NCI-H2171 treated with DMSO at 0.1 percent for 48 hours (cell line): ENCODE measurements around the gene ARMC9.
"Not testable (repeated sequence)": the region's sequence is repeated elsewhere in the genome, so short reads cannot be mapped to it uniquely, and the experiment has no call there.

Experiments
- DNase-seq: peaks from one replicate; lab custom pipeline; 2025; lab: John Stamatoyannopoulos, UW

ARMC9 gene

GRCh38 chr2:231398585-231398984, 200.2 kb downstream of the ARMC9 start:
- DNase-seq: no peak

GRCh38 chr2:231399046-231399852, 200.8 kb downstream of the ARMC9 start:
- DNase-seq: no peak

- no peak for DNase-seq
Measured at GRCh38 chr2:231399853-231400680, 201.6 kb downstream of the ARMC9 start.

DNA sequence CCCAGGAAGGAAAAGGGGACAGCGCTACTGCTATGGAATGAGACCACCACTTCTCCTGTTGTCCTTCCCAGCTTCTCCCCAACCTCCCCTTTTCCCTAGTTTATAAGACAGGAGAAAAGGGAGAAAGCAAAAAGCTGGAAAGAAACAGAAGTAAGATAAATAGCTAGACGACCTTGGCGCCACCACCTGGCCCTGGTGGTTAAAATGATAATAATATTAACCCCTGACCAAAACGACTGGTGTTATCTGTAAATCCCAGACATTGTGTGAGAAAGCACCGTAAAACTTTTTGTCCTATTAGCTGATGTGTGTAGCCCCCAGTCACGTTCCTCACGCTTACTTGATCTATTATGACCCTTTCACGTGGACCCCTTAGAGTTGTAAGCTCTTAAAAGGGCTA, 202.2 kb downstream of the ARMC9 start:
- not testable (repeated sequence) for DNase-seq

DNA sequence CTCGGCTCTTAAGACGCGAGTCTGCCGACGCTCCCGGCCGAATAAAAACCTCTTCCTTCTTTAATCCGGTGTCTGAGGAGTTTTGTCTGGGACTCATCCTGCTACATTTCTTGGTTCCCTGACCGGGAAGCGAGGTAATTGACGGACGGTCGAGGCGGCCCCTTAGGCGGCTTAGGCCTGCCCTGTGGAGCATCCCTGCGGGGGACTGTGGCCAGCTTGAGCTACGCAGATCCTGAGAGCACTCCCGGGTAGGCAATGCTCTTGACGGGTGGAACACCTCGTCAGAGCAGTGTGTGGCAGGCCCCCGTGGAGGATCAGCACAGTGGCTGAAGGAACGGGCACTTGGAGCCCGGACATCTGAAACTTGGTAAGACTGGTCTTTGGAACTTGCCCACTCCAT, 202.7 kb downstream of the ARMC9 start:
- DNase-seq: not testable (repeated sequence)

DNA sequence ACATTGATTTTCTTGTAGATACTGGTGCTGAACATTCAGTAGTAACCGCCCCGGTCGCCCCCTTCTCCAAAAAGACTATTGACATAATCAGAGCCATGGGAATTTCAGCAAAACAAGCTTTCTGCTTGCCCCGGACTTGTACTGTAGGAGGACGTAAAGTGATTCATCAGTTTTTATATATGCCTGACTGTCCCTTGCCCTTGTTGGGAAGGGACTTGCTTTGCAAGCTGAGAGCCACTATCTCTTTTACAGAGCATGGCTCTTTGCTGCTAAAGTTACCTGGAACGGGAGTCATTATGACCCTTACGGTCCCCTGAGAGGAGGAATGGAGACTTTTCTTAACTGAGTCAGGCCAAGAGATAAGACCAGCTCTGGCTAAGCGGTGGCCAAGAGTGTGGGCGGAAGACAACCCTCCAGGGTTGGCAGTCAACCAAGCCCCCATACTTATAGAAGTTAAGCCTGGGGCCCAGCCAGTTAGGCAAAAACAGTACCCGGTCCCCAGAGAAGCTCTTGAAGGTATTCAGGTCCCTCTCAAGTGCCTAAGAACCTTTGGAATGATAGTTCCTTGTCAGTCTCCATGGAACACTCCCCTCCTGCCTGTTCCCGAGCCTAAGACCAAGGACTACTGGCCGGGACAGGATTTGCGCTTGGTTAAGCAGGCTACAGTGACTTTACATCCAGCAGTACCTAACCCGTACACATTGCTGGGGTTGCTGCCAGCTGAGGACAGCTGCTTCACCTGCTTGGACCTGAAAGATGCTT, 205.2 kb downstream of the ARMC9 start:
- not testable (repeated sequence) for DNase-seq

- DNase-seq: not testable (repeated sequence)
Measured at GRCh38 chr2:231404183-231404578, 205.8 kb downstream of the ARMC9 start.

- DNase-seq: not testable (repeated sequence)
Measured at GRCh38 chr2:231405601-231406367, 207.4 kb downstream of the ARMC9 start.

GRCh38 chr2:231407686-231408085, 209.3 kb downstream of the ARMC9 start:
- DNase-seq: not testable (repeated sequence)

GRCh38 chr2:231408304-231408703, 209.9 kb downstream of the ARMC9 start:
- not testable (repeated sequence) for DNase-seq

GRCh38 chr2:231409776-231410175, 211.3 kb downstream of the ARMC9 start:
- no peak for DNase-seq

- no peak for DNase-seq
Measured at GRCh38 chr2:231410293-231411004, 212.0 kb downstream of the ARMC9 start.

GRCh38 chr2:231411237-231411636, 212.8 kb downstream of the ARMC9 start:
- no peak for DNase-seq

DNA sequence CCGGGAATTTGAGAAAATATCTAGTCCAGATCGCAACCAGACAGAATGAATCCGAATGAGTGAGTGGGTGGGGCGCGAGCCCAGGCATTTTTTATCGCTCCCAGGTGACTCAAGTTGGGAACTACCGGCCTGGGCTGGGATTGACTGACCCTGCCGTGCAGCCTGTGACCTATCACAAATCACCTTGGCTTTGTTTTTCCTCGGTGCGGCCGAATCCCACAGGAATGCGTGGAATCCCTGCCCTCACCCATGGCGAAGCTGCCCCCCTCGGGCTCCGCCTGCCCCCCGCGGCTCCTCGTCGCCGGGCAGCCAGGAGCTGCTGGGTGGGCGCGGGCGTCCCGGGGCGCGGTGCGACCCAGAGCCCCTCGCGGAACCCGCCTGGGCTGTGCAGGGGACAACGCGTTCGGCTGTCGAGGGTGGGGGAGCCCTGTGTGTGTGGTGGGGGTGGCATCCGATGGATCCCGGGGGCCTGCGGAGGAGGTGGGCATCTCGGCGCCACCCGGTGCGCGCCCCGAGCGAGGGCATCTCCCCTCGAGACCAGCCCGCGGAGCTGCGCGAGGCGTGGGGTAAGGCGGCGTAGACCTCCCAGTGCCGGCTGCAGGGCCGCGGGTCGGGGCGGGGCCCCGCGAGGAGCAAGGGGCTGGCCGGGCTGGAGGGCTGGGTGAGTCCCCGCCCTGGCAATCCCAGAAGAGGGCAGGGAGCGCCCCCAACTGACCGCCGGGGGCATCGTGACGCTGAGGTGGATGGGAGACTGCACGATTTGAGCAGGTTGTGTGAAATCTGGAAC, 213.6 kb downstream of the ARMC9 start:
- DNase-seq: peak; percentile 57

GRCh38 chr2:231412618-231412963, 214.2 kb downstream of the ARMC9 start:
- no peak for DNase-seq

GRCh38 chr2:231413456-231413855, 215.0 kb downstream of the ARMC9 start:
- no peak for DNase-seq

GRCh38 chr2:231413921-231414476, 215.6 kb downstream of the ARMC9 start:
- no peak for DNase-seq

GRCh38 chr2:231415029-231415428, 216.6 kb downstream of the ARMC9 start:
- no peak for DNase-seq

DNA sequence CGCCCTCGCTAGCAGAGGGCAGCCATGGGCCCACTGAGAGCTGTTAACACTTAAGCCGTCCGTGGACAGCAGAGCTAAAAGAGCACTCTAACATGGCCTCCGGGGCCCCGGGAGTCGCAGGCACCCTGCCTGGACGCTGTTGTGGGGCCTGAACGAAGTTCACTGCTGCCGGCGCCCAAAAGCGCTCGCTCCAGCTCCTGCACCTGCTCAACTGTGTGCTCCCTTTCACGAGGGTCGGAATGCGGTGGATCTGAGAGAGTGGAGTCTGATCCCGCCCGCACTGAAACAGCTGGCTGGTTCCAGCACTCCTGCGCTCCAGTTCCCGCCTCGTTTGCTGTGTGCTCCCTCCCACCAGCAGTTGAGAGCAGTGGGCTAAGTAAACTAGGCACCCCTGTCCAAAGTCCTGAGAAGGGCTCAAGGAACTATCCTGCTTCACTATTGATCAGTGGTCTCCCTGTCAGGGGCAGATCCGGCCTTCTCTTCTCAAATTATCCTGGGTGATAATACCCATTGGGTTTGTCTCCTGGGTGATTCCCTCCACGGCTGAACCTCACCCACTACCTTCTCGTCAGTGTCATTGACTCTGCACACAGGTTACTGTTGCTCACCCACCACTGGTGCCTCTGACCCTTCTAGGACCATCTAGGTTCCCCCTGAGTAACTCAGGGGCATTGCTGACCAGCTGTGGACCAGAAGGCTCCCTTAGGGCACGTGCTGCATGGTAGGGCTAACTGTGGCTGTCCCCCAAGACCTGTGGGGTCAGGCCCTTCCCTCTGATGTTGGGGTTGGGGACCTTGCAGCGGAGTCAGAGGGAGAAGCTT, 220.6 kb downstream of the ARMC9 start:
- no peak for DNase-seq
